HepG2 (cell line): ENCODE results near the gene PRSS53. TPM values are rescaled to one million over a fixed set of nuclear protein-coding genes. Genes with fewer than 3 reads are reported as not detected.

Source experiments
- ADNP ChIP-seq: sonication (generic); formaldehyde crosslinking; IDR thresholded peaks from 2 replicates; pipeline ENCODE4 v1.4.0; 2020; ENCODE audit warnings: missing genetic modification reagents
- GATAD2A ChIP-seq: IDR thresholded peaks from 2 replicates; pipeline ENCODE4 v1.6.1; 2016
- GLI4 ChIP-seq: sonication (generic); formaldehyde crosslinking; IDR thresholded peaks from 2 replicates; pipeline ENCODE4 v1.5.1; 2020; ENCODE audit warnings: missing genetic modification reagents, mild to moderate bottlenecking, moderate library complexity, borderline replicate concordance
- HNF1B ChIP-seq: sonication (generic); formaldehyde crosslinking; IDR thresholded peaks from 2 replicates; pipeline ENCODE4 v1.5.1; 2020; ENCODE audit warnings: mild to moderate bottlenecking, moderate library complexity, missing genetic modification reagents
- IKZF4 ChIP-seq: sonication (generic); formaldehyde crosslinking; IDR thresholded peaks from 2 replicates; pipeline ENCODE4 v1.5.1; 2020; ENCODE audit warnings: borderline replicate concordance, mild to moderate bottlenecking, low read depth, missing genetic modification reagents; ENCODE audit errors: not compliant biosample characterization
- MAFF ChIP-seq: IDR thresholded peaks from 2 replicates; pipeline ENCODE4 v1.6.1; 2011; ENCODE audit warnings: low read depth, low read length, improper control_type of control experiment
- NFKBIZ ChIP-seq: IDR thresholded peaks from 2 replicates; pipeline ENCODE4 v1.6.1; 2018; ENCODE audit warnings: missing genetic modification reagents, missing compliant biosample characterization
- PHF20 ChIP-seq: sonication (generic); formaldehyde crosslinking; IDR thresholded peaks from 2 replicates; pipeline ENCODE4 v1.5.0; 2020; ENCODE audit warnings: mild to moderate bottlenecking, missing genetic modification reagents
- PRDM15 ChIP-seq: sonication (generic); formaldehyde crosslinking; IDR thresholded peaks from 2 replicates; pipeline ENCODE4 v1.4.0; 2020; ENCODE audit warnings: missing genetic modification reagents
- SMARCE1 ChIP-seq: fragments of 450-650 bp; IDR thresholded peaks from 2 replicates; pipeline ENCODE4 v1.6.1; 2017; ENCODE audit warnings: borderline replicate concordance
- UBTF ChIP-seq: sonication (generic); formaldehyde crosslinking; IDR thresholded peaks from 2 replicates; pipeline ENCODE4 v1.4.0; 2020; ENCODE audit warnings: mild to moderate bottlenecking, missing genetic modification reagents
- ZNF234 ChIP-seq: sonication (generic); formaldehyde crosslinking; conservative IDR thresholded peaks from 2 replicates; pipeline ENCODE4 v1.5.1; 2020; ENCODE audit warnings: mild to moderate bottlenecking, missing genetic modification reagents
- ZNF263 ChIP-seq: sonication (generic); formaldehyde crosslinking; IDR thresholded peaks from 2 replicates; pipeline ENCODE4 v1.4.0; 2020; ENCODE audit warnings: missing genetic modification reagents
- ZNF274 ChIP-seq: sonication (generic); formaldehyde crosslinking; IDR thresholded peaks from 2 replicates; pipeline ENCODE4 v1.5.1; 2020; ENCODE audit warnings: mild to moderate bottlenecking, missing genetic modification reagents
- ZNF609 ChIP-seq: sonication (generic); formaldehyde crosslinking; IDR thresholded peaks from 2 replicates; pipeline ENCODE4 v1.4.0; 2020; ENCODE audit warnings: mild to moderate bottlenecking, missing genetic modification reagents, borderline replicate concordance
- ZNF788 ChIP-seq: sonication (generic); formaldehyde crosslinking; IDR thresholded peaks from 2 replicates; pipeline ENCODE4 v1.5.0; 2020; ENCODE audit warnings: mild to moderate bottlenecking, missing genetic modification reagents, borderline replicate concordance
- polyA plus RNA-seq, 8 experiments: library from polyadenylated mRNA; depleted of rRNA in 3 of 8; stranded (reverse) in 7 of 8; unstranded in 1 of 8; fragments of >200 nt; fragmentation: Illumina TruSeq in 4 of 8; extraction: Trizol in 4 of 8; gene quantifications; 2 replicates each; pipeline versions ENCODE4 v1.2.1 to v1.2.3, GENCODE V29; 2011 to 2016; ENCODE audit warnings: low read depth in 4 of 8, missing spikeins in 1 of 8, mixed read lengths in 1 of 8; ENCODE audit not compliant: insufficient read depth in 1 of 8
- total RNA-seq, 5 experiments: library from RNA; depleted of rRNA; stranded (reverse); fragments of >200 nt; fragmentation: Illumina TruSeq; extraction: Trizol; gene quantifications; 2 replicates each; pipeline ENCODE4 v1.2.3, GENCODE V29; 2016; ENCODE audit warnings: low read depth in 1 of 5

Gene PRSS53
- total and polyA plus RNA-seq, 2 of the 13 experiments (the other 11 are each of a cell fraction or from before 2014, with no cell fraction given), result 2.2 to 7.4 TPM

GRCh38 chr16:31033709-31034492, 54.8 kb downstream of the PRSS53 start (continued):
- TF ChIP-seq UBTF (CRISPR knock-in tag), result 0 out of 2 replicates have a peak, but pooled peaks have one; percentile 7
- no peak for TF ChIP-seq ZNF263 (CRISPR knock-in tag)
- TF ChIP-seq GATAD2A (CRISPR knock-in tag), result peak; percentile 23; the same call in 1 of the 2 replicates
- peak; percentile 79; the same call in 1 of the 2 replicates for TF ChIP-seq ZNF788 (CRISPR knock-in tag)
- TF ChIP-seq PRDM15 (CRISPR knock-in tag), result 0 out of 2 replicates have a peak, but pooled peaks have one; percentile 47
- TF ChIP-seq NFKBIZ (CRISPR knock-in tag), result peak; percentile 18; the same call in 1 of the 2 replicates
- no peak for TF ChIP-seq MAFF
- no peak for TF ChIP-seq GLI4 (CRISPR knock-in tag)
- peak; percentile 87; the same call in 1 of the 2 replicates for TF ChIP-seq ZNF274
- no peak for TF ChIP-seq ZNF234 (CRISPR knock-in tag)
- TF ChIP-seq ADNP (CRISPR knock-in tag), result no peak
- TF ChIP-seq IKZF4 (CRISPR knock-in tag), result peak; percentile 93
- 0 out of 2 replicates have a peak, but pooled peaks have one; percentile 36 for TF ChIP-seq PHF20 (CRISPR knock-in tag)
- TF ChIP-seq SMARCE1, result no peak
- no peak for TF ChIP-seq ZNF609 (CRISPR knock-in tag)
- TF ChIP-seq HNF1B, result no peak; the same call in 1 of the 2 replicates
